ENCODE data around the gene MUC20.
"Not testable (repeated sequence)": the region's sequence is repeated elsewhere in the genome, so short reads cannot be mapped to it uniquely, and the experiment has no call there.

Gene MUC20

GRCh38 chr3:195710126-195710905 is 10.5 kb upstream of the MUC20 start:
- FAIRE-seq = not testable (repeated sequence)

- not testable (repeated sequence) for FAIRE-seq
Measured at GRCh38 chr3:195711091-195711812, 9.5 kb upstream of the MUC20 start.

- FAIRE-seq = no peak
Measured at GRCh38 chr3:195711813-195712534, 8.8 kb upstream of the MUC20 start.

GRCh38 chr3:195712535-195712910 is 8.3 kb upstream of the MUC20 start:
- not testable (repeated sequence) for FAIRE-seq

GRCh38 chr3:195713150-195713549 is 7.6 kb upstream of the MUC20 start:
- FAIRE-seq = not testable (repeated sequence)

- FAIRE-seq = no peak
Measured at GRCh38 chr3:195714380-195715011, 6.3 kb upstream of the MUC20 start.

GRCh38 chr3:195715134-195715533 is 5.6 kb upstream of the MUC20 start:
- FAIRE-seq = no peak

GRCh38 chr3:195715583-195716266 is 5.1 kb upstream of the MUC20 start:
- no peak for FAIRE-seq

- FAIRE-seq = no peak
Measured at GRCh38 chr3:195717416-195717815, 3.4 kb upstream of the MUC20 start.

- FAIRE-seq = no peak
Measured at GRCh38 chr3:195717852-195718476, 2.8 kb upstream of the MUC20 start.

GRCh38 chr3:195718477-195718984 is 2.2 kb upstream of the MUC20 start:
- FAIRE-seq = no peak

- FAIRE-seq = not testable (repeated sequence)
Measured at GRCh38 chr3:195719514-195720254, 1.1 kb upstream of the MUC20 start.

- not testable (repeated sequence) for FAIRE-seq
Measured at GRCh38 chr3:195722139-195722995, 1.6 kb downstream of the MUC20 start.

GRCh38 chr3:195722996-195723345 is 2.2 kb downstream of the MUC20 start:
- FAIRE-seq = not testable (repeated sequence)

GRCh38 chr3:195724363-195724762 is 3.6 kb downstream of the MUC20 start:
- FAIRE-seq = not testable (repeated sequence)

- FAIRE-seq = not testable (repeated sequence)
Measured at GRCh38 chr3:195725916-195726740, 5.3 kb downstream of the MUC20 start.

- no peak for FAIRE-seq
Measured at GRCh38 chr3:195727606-195728195, 6.9 kb downstream of the MUC20 start.

- not testable (repeated sequence) for FAIRE-seq
Measured at GRCh38 chr3:195728789-195729188, 8.0 kb downstream of the MUC20 start.
